K562 (cell line): ENCODE results near the gene PDPK1. TPM values are rescaled to one million over a fixed set of nuclear protein-coding genes. Genes with fewer than 3 reads are reported as not detected.
"Not testable (repeated sequence)": the region's sequence is repeated elsewhere in the genome, so short reads cannot be mapped to it uniquely, and the experiment has no call there.

Experiments used
- ATAC-seq: fragments of 200-7000 bp; cut with Tn5 transposase; 3 replicates; pipeline ENCODE4 v1.9.1; 2020; ENCODE audit warnings: moderate library complexity
- BruUV-seq: library from RNA; stranded (reverse); fragments of 400-500 nt; replicated peaks from 2 replicates; lab custom pipeline; 2021; lab: Mats Ljungman, UMichigan
- CTCF ChIA-PET: fragments of 300-600 bp; formaldehyde crosslinking; extraction: SDS; loops from one replicate; lab custom pipeline; 2021; ENCODE audit warnings: low intra/inter-chr PET ratio; lab: Yijun Ruan, JAX
- POLR2A ChIA-PET: fragments of 300-600, 350-650 bp; sonication (Branson Sonifier 250); formaldehyde crosslinking; extraction: SDS; loops from one replicate; lab custom pipeline; 2021; ENCODE audit warnings: antibody characterized with exemption, inconsistent platforms; lab: Yijun Ruan, JAX
- DNase-seq, 4 experiments: peaks; one replicate each; pipeline versions ENCODE4 v3.0.0 to v3.0.0-alpha.2; 2011 to 2018; ENCODE audit warnings: low spot score in 3 of 4, mixed read lengths in 3 of 4; ENCODE audit errors: extremely low read depth in 1 of 4
- FAIRE-seq: peaks from 2 replicates; lab custom pipeline; 2011; peaks lifted over from hg19 to GRCh38; lab: Jason Lieb, UNC
- H2AFZ ChIP-seq: 2 replicates; pipeline ENCODE4 v1.6.0; 2011; ENCODE audit warnings: low read depth, low read length, control low read depth, inconsistent platforms
- H3K27ac ChIP-seq: fragments of 200-600 bp; 3 replicates; pipeline ENCODE4 v1.8.0; 2011; ENCODE audit warnings: low read depth, mild to moderate bottlenecking, control low read depth, inconsistent platforms, low read length, moderate library complexity, mixed read lengths; ENCODE audit errors: extremely low read depth
- H3K27me3 ChIP-seq, 2 experiments: fragments of 300-600 bp in 1 of 2; 2 replicates in 1 of 2; 3 replicates in 1 of 2; pipeline versions ENCODE4 v1.6.0 to v1.8.0; 2011; ENCODE audit warnings: inconsistent platforms in 2 of 2, low read length in 2 of 2, mild to moderate bottlenecking in 1 of 2, mixed read lengths in 1 of 2, moderate library complexity in 1 of 2; ENCODE audit not compliant: control insufficient read depth in 2 of 2, insufficient read depth in 2 of 2
- H3K36me3 ChIP-seq: fragments of 300-600 bp; 3 replicates; pipeline ENCODE4 v1.8.0; 2011; ENCODE audit warnings: mild to moderate bottlenecking, low read length, inconsistent platforms; ENCODE audit not compliant: control insufficient read depth, insufficient read depth
- H3K4me1 ChIP-seq, 2 experiments: fragments of 200-600 bp in 1 of 2; replicated peaks in 1 of 2; 2 replicates in 1 of 2; 3 replicates in 1 of 2; pipeline versions ENCODE4 v1.5.1 to v1.8.0; 2011; ENCODE audit warnings: inconsistent platforms in 2 of 2, low read length in 2 of 2, mild to moderate bottlenecking in 1 of 2, mixed read lengths in 1 of 2, moderate library complexity in 1 of 2; ENCODE audit not compliant: control insufficient read depth in 2 of 2, insufficient read depth in 2 of 2
- H3K4me2 ChIP-seq: 2 replicates; pipeline ENCODE4 v1.6.1; 2011; ENCODE audit warnings: low read length, control low read depth, inconsistent platforms, mixed read lengths; ENCODE audit not compliant: insufficient read depth
- H3K4me3 ChIP-seq: fragments of 200-600 bp; sonication (generic), shearing (Covaris generic); 2 replicates; pipeline ENCODE4 v1.5.1; 2016; ENCODE audit warnings: control low read depth, inconsistent platforms
- H3K79me2 ChIP-seq: fragments of 200-600 bp; 3 replicates; pipeline ENCODE4 v1.8.0; 2011; ENCODE audit warnings: low read length, inconsistent platforms; ENCODE audit not compliant: control insufficient read depth, insufficient read depth
- H3K9ac ChIP-seq, 2 experiments: 2 replicates each; pipeline versions ENCODE4 v1.6.0 to v1.6.1; 2011; ENCODE audit warnings: low read depth in 2 of 2, low read length in 2 of 2, control low read depth in 1 of 2, inconsistent platforms in 1 of 2, mild to moderate bottlenecking in 1 of 2, mixed read lengths in 1 of 2; ENCODE audit not compliant: insufficient read depth in 1 of 2
- H3K9me1 ChIP-seq: one replicate; pipeline ENCODE4 v1.6.0; 2011; ENCODE audit warnings: inconsistent platforms, mild to moderate bottlenecking, low read length, moderate library complexity; ENCODE audit not compliant: control insufficient read depth, insufficient read depth
- H3K9me3 ChIP-seq: replicated peaks from 2 replicates; pipeline ENCODE4 v1.5.1; 2011; ENCODE audit warnings: low read depth, low read length, inconsistent platforms; ENCODE audit not compliant: control insufficient read depth, insufficient read depth
- H4K20me1 ChIP-seq: replicated peaks from 2 replicates; pipeline ENCODE4 v1.6.1; 2011; ENCODE audit warnings: low read length, inconsistent platforms, mixed read lengths; ENCODE audit not compliant: control insufficient read depth, insufficient read depth
- CBFA2T3 ChIP-seq: fragments of 450-650 bp; IDR thresholded peaks from 2 replicates; pipeline ENCODE4 v1.6.1; 2017
- CHD4 ChIP-seq: fragments of 200-600 bp; sonication (generic); IDR thresholded peaks from 3 replicates; pipeline ENCODE4 v1.6.1; 2012; ENCODE audit warnings: low read depth, mild to moderate bottlenecking, mixed read lengths, low read length, inconsistent platforms; ENCODE audit not compliant: insufficient read depth, insufficient replicate concordance, poor library complexity, severe bottlenecking
- CREBBP ChIP-seq: IDR thresholded peaks from one replicate; pipeline ENCODE4 v1.6.1; 2012; ENCODE audit warnings: low read depth, mild to moderate bottlenecking, control low read depth, inconsistent platforms, low read length
- ELF2 ChIP-seq: fragments of 250-450 bp; sonication (Bioruptor Pico); IDR thresholded peaks from 2 replicates; pipeline ENCODE4 v1.5.0; 2021; ENCODE audit warnings: mild to moderate bottlenecking
- FOSL1 ChIP-seq: fragments of 200-800 bp; sonication (Bioruptor generic); conservative IDR thresholded peaks from 2 replicates; pipeline ENCODE4 v1.6.1; 2016; ENCODE audit warnings: missing genetic modification characterization, missing compliant biosample characterization
- FOXK2 ChIP-seq, 2 experiments: fragments of 450-650 bp; IDR thresholded peaks in 1 of 2; conservative IDR thresholded peaks in 1 of 2; 2 replicates each; pipeline ENCODE4 v1.6.1; 2016; ENCODE audit warnings: low read depth in 2 of 2, mild to moderate bottlenecking in 1 of 2
- KDM4B ChIP-seq, 2 experiments: fragments of 450-650 bp in 1 of 2; sonication (generic) in 1 of 2; IDR thresholded peaks; 2 replicates each; pipeline ENCODE4 v1.6.1; 2016 to 2017; ENCODE audit warnings: borderline replicate concordance in 2 of 2, antibody characterized with exemption in 1 of 2, low read depth in 1 of 2, mild to moderate bottlenecking in 1 of 2
- MAX ChIP-seq: sonication (generic); formaldehyde crosslinking; IDR thresholded peaks from 2 replicates; pipeline ENCODE4 v1.9.0; 2022; ENCODE audit warnings: mild to moderate bottlenecking, missing genetic modification reagents
- MCM7 ChIP-seq, 2 experiments: fragments of 450-650 bp; IDR thresholded peaks; 2 replicates each; pipeline ENCODE4 v1.6.1; 2016 to 2018
- PTRF ChIP-seq: fragments of 450-650 bp; IDR thresholded peaks from 2 replicates; pipeline ENCODE4 v1.6.1; 2016; ENCODE audit warnings: mild to moderate bottlenecking, missing genetic modification characterization, missing compliant biosample characterization
- SETDB1 ChIP-seq: IDR thresholded peaks from one replicate; pipeline ENCODE4 v1.6.1; 2012; ENCODE audit warnings: low read length, control low read depth, inconsistent platforms
- TCF7 ChIP-seq: sonication (generic); IDR thresholded peaks from 2 replicates; pipeline ENCODE4 v1.6.1; 2016; ENCODE audit warnings: antibody characterized with exemption, borderline replicate concordance
- UBTF ChIP-seq, 2 experiments: IDR thresholded peaks; 2 replicates each; pipeline ENCODE4 v1.6.1; 2012; ENCODE audit warnings: improper control_type of control experiment in 2 of 2, low read depth in 2 of 2, low read length in 2 of 2, borderline replicate concordance in 1 of 2
- VEZF1 ChIP-seq: fragments of 200-800 bp; sonication (Bioruptor generic); IDR thresholded peaks from 2 replicates; pipeline ENCODE4 v1.6.1; 2017; ENCODE audit warnings: missing genetic modification characterization, missing compliant biosample characterization
- ZBTB8A ChIP-seq: fragments of 450-650 bp; IDR thresholded peaks from 2 replicates; pipeline ENCODE4 v1.6.1; 2018; ENCODE audit warnings: mild to moderate bottlenecking, moderate library complexity; ENCODE audit not compliant: partially characterized antibody
- ZKSCAN1 ChIP-seq: fragments of 150-350 bp; IDR thresholded peaks from 2 replicates; pipeline ENCODE4 v1.6.1; 2016; ENCODE audit warnings: low read depth, low read length
- ZNF197 ChIP-seq: fragments of 200-800 bp; sonication (Bioruptor generic); IDR thresholded peaks from 2 replicates; pipeline ENCODE4 v1.6.1; 2016; ENCODE audit warnings: low read depth, missing genetic modification characterization, missing compliant biosample characterization
- ZNF586 ChIP-seq: fragments of 450-650 bp; formaldehyde crosslinking; conservative IDR thresholded peaks from 2 replicates; pipeline ENCODE4 v1.4.0; 2020; ENCODE audit warnings: mild to moderate bottlenecking, moderate library complexity
- WGBS: fragments of 100-300 bp; shearing (Covaris generic); methylation state at CpG from one replicate; pipeline ENCODE4 v1.1.6; 2016; ENCODE audit warnings: low coverage, mixed read lengths; ENCODE audit not compliant: insufficient coverage; ENCODE audit errors: missing lambda C conversion rate; 5-methylcytosine and 5-hydroxymethylcytosine counted together
- in situ Hi-C: fragments of 300-500 bp; cut with MboI; formaldehyde crosslinking; loops from 4 replicates; pipeline ENCODE4 v1.15.0; 2018; ENCODE audit warnings: inconsistent platforms, mixed read lengths
- intact Hi-C: fragments of 100-400 bp; cut with micrococcal nuclease; formaldehyde crosslinking; loops from 2 replicates; pipeline ENCODE4 v1.14.2; 2022
- polyA plus RNA-seq, 8 experiments: library from polyadenylated mRNA; depleted of rRNA in 4 of 8; stranded (reverse) in 5 of 8; unstranded in 3 of 8; fragments of >200 nt; fragmentation: Nextera tagmentation in 2 of 8; fragmentation: Illumina TruSeq in 1 of 8; extraction: Ambion mirVana in 2 of 8; extraction: Trizol in 1 of 8; gene quantifications; 2 replicates each; pipeline versions ENCODE4 v1.2.1 to v1.2.3, GENCODE V29; 2011 to 2014; ENCODE audit warnings: inconsistent platforms in 1 of 8, missing spikeins in 1 of 8
- total RNA-seq, 7 experiments: library from RNA; depleted of rRNA in 6 of 7; stranded (reverse); fragments of >200 nt in 6 of 7; fragmentation: Illumina TruSeq in 2 of 7; extraction: Trizol in 2 of 7; gene quantifications; 2 replicates each; pipeline versions ENCODE4 v1.2.1 to v1.2.3, GENCODE V29; 2011 to 2021; ENCODE audit warnings: low replicate concordance in 1 of 7

The PDPK1 gene
- total and polyA plus RNA-seq, 9 of the 15 experiments (the other 6 are each of a cell fraction or from before 2014, with no cell fraction given), result 4.0 to 37.2 (median 18.7) TPM

GRCh38 chr16:2603165-2604015, 65.6 kb downstream of the PDPK1 start (continued):
- peak; percentile 79 for TF ChIP-seq MAX (CRISPR knock-in tag)
- TF ChIP-seq ZBTB8A, result no peak
- peak; percentile 87 for TF ChIP-seq ELF2 (CRISPR knock-in tag)
- TF ChIP-seq KDM4B (IDR thresholded peaks at IDR 0.05; ENCODE audit: borderline replicate concordance in 2 of 2, low read depth in 1 of 2), result peak in 1 of 2 experiments; percentile 99; a peak in 2 of 4 replicates
- TF ChIP-seq FOXK2 (conservative IDR thresholded peaks at IDR 0.05 in 1 of 2, IDR thresholded peaks at IDR 0.05 in 1 of 2; ENCODE audit: low read depth in 2 of 2), result peak; percentile 89 to 92
- no peak for TF ChIP-seq PTRF (tag)
- peak; percentile 42; the same call in 1 of the 2 replicates for TF ChIP-seq ZNF197 (CRISPR knock-in tag)
- peak; percentile 41; the same call in 1 of the 2 replicates for TF ChIP-seq FOSL1 (tag)
- no peak for TF ChIP-seq MCM7 (IDR thresholded peaks at IDR 0.05)
- TF ChIP-seq CREBBP, result no peak
- peak; percentile 18; the same call in 1 of the 2 replicates for TF ChIP-seq CBFA2T3
- TF ChIP-seq SETDB1, result no peak
- peak; percentile 98 for TF ChIP-seq UBTF (IDR thresholded peaks at IDR 0.05; ENCODE audit: borderline replicate concordance in 1 of 2, low read depth in 2 of 2, low read length in 2 of 2)
- peak; percentile 68; the same call in 1 of the 2 replicates for TF ChIP-seq TCF7
- TF ChIP-seq ZNF586 (CRISPR knock-in tag), result no peak
- TF ChIP-seq VEZF1 (CRISPR knock-in tag), result peak; percentile 89
- TF ChIP-seq ZKSCAN1, result peak; percentile 45; the same call in 1 of the 2 replicates
- no peak for TF ChIP-seq CHD4
- TF ChIP-seq, all 486 proteins: peak for 205

- H3K27ac ChIP-seq, result peak overlapping the region; percentile 76
Measured at GRCh38 chr16:2604016-2604369, 66.2 kb downstream of the PDPK1 start.

More at GRCh38 chr16:2604016-2604369, 66.2 kb downstream of the PDPK1 start:
- peak; percentile 11 for ATAC-seq
- POLR2A ChIA-PET, intact Hi-C loops, H4K20me1 ChIP-seq, H3K36me3 ChIP-seq, in situ Hi-C loops, H3K9me1 ChIP-seq, BruUV-seq, H3K4me1 ChIP-seq, H3K27me3 ChIP-seq, CTCF ChIA-PET, H3K9me3 ChIP-seq: not testable (repeated sequence)
- Histone ChIP-seq H3K79me2 (peaks cover 25% of the 10 kb centered on the region), H3K4me3 (peak overlapping the region; percentile 87), H2AFZ (peak overlapping the region; percentile 76), H3K9ac (peak overlapping the region; percentile 91 to 99), H3K4me2 (peak overlapping the region; percentile 97)
- FAIRE-seq, result peak; percentile 59
- under 1% methylated on average over 12 of the region's 12 CpGs for WGBS
- DNase-seq, result peak in 1 of 4 experiments; percentile 17
